ENCODE measurements around the gene KRR1. TPM values are rescaled to one million over a fixed set of nuclear protein-coding genes. Genes with fewer than 3 reads are reported as not detected.
"Not testable (repeated sequence)": the region's sequence is repeated elsewhere in the genome, so short reads cannot be mapped to it uniquely, and the experiment has no call there.

The KRR1 gene
- total and polyA plus RNA-seq, 5 donors = 7.3 to 38.2 (median 31.9) TPM

DNA sequence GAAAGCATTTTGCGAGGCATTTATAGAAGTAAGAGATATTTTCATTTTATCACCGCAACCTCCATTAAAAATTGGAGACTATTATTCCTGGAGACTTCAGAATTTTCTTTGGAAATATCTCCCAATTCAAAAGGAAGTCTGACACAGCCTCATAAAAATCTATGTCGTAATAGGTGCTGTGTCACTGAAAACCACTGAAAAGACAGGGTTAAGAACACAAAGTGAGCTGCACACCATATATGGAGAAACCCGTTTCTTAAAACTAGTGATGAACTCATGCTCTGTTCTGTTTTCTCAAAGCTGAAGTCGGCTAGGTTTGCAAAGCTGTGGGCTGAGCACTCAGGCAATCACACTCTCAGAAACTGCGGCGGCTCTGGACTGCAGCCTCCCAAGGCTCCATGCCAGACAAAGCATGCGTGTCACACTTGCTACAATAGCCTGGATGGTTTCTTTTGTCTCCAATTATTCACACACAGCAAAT is 30.9 kb downstream of the KRR1 start, which contains the start of gene GLIPR1:
GLIPR1 (plus strand) TSS at position 287 of the 481 bp plus-strand sequence; CDS start at position 413, 126 bp downstream.
- no peaks in the 10 kb centered on the region for H3K9me3 ChIP-seq (ENCODE audit: control insufficient read depth, low read length)
- H3K27me3 ChIP-seq (ENCODE audit: control insufficient read depth, insufficient read depth) = no peaks in the 10 kb centered on the region
- H3K4me1 ChIP-seq (ENCODE audit: control insufficient read depth, insufficient read depth, low read length) = peaks cover 2% of the 10 kb centered on the region
- 25% methylated on average over 8 of the region's 8 CpGs for WGBS
- ATAC-seq (peak; percentile 95 to 96), DNase-seq (peak; percentile 82 to 87 (median 83))
- intact Hi-C loops (cut with DNase I) = loop anchor here in 2 of 4 donors (10.0 kb wide), 2 partner anchors 86 to 96 kb away; partner anchors contain the start of gene GLIPR1L2 (in 1 of the 2)
- peak within 1 kb of the TSS; percentile 60 for H3K4me3 ChIP-seq (ENCODE audit: low read length)
- no peak within 1 kb of the TSS for H3K27ac ChIP-seq (ENCODE audit: low read length)

DNA sequence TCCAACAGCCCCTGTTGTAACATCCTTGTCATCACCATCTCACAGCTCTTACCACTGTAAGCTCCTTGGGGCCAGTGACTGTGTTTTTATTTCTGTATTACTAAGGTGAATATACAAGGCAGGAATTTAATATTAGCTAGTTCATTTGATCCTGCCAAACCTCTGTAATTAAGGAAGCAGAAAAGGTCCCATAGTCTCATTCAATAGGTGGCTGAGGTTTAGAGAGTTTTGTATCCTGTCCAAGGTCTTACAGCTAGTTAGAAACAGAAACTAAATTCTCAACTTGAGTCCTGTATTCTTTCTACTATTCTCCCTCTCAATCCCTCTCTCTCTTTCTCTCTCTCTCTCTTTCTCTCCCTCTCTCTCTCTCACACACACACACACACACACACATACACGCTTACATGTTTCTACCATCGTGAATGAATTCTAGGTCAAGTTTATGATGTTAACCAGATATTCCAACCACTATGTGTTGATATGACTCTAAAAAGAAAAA is 31.4 kb downstream of the KRR1 start:
- ATAC-seq (peak; percentile 34 to 50), DNase-seq (no peak)
- Histone ChIP-seq H3K27me3 (ENCODE audit: control insufficient read depth, insufficient read depth) (no peaks in the 10 kb centered on the region), H3K4me3 (ENCODE audit: low read length) (peak overlapping the region; percentile 60), H3K27ac (ENCODE audit: low read length) (no peak overlapping the region), H3K4me1 (ENCODE audit: control insufficient read depth, insufficient read depth, low read length) (peaks cover 2% of the 10 kb centered on the region), H3K9me3 (ENCODE audit: control insufficient read depth, low read length) (no peaks in the 10 kb centered on the region)
- intact Hi-C loops (cut with DNase I) = loop anchor here in 2 of 4 donors (10.0 kb wide), 2 partner anchors 85 to 95 kb away; partner anchors contain the start of gene GLIPR1L2 (in 1 of the 2)
- WGBS = 36% methylated on average over 2 of the region's 2 CpGs

DNA sequence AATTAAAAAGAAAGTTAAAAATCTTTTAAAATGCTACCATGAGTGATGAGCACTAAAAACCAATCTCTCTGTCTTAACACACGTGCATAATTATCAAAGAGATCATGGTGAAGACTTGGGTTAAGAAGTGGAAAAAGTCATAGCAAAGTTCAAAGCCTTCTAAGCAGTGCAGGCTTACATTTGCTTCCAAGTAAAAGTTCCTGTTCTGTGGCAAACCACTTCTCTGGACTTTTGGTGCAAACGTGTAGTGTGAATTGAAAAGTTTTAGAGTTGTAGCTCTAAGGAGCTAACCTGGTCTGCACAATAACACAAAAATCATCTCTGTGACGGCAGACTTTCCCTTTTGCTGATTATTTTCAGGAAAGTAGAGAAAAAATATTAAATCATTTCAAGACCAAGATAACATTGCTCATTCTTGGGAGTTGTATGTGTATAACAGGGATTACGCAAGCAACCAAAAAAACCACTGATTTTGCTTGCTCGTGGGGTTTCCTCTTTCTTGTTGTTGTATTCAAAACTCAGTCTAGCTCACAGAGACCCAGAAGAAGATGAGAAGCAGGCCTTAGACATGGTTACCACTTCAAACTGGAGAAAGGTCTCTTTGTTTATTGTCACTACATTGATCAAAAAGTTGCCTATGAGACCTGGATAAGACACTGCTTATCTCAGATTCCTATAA is 33.2 kb downstream of the KRR1 start:
- WGBS = 48% methylated on average over 5 of the region's 5 CpGs

DNA sequence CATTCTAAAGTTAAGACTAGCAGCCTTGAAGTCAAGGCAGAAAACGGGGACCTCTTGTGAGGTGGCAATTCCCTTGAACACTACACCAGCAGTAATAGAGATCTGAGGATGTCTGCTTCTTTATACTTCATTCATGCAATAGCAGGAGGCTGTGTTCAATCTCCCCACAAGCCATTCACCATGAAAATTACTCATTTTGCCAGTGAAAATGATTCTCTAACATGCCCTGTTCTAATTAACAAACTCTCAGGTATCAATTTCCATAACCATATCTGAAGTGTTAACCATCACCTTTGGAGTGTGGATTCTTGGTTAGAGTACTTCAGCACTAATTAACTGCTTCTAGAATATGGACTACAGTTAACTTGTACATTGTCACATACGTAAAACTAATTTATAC is 34.3 kb downstream of the KRR1 start:
- 83% methylated on average over 2 of the region's 2 CpGs for WGBS
- DNase-seq (no peak), ATAC-seq (no peak)
- H3K27me3 ChIP-seq (ENCODE audit: control insufficient read depth, insufficient read depth) = no peaks in the 10 kb centered on the region
- H3K4me3 ChIP-seq (ENCODE audit: low read length) = no peak overlapping the region
- peaks cover 2% of the 10 kb centered on the region for H3K4me1 ChIP-seq (ENCODE audit: control insufficient read depth, insufficient read depth, low read length)
- intact Hi-C loops (cut with DNase I) = no loop called here
- no peak overlapping the region for H3K27ac ChIP-seq (ENCODE audit: low read length)
- no peaks in the 10 kb centered on the region for H3K9me3 ChIP-seq (ENCODE audit: control insufficient read depth, low read length)

More for the DNA sequence above, 33.2 kb downstream of the KRR1 start:
- H3K27ac ChIP-seq (ENCODE audit: low read length) = no peak overlapping the region
- no peak overlapping the region for H3K4me3 ChIP-seq (ENCODE audit: low read length)
- intact Hi-C loops (cut with DNase I) = no loop called here
- ATAC-seq (no peak), DNase-seq (no peak)
- peaks cover 2% of the 10 kb centered on the region for H3K4me1 ChIP-seq (ENCODE audit: control insufficient read depth, insufficient read depth, low read length)
- H3K9me3 ChIP-seq (ENCODE audit: control insufficient read depth, low read length) = no peaks in the 10 kb centered on the region
- H3K27me3 ChIP-seq (ENCODE audit: control insufficient read depth, insufficient read depth) = no peaks in the 10 kb centered on the region

DNA sequence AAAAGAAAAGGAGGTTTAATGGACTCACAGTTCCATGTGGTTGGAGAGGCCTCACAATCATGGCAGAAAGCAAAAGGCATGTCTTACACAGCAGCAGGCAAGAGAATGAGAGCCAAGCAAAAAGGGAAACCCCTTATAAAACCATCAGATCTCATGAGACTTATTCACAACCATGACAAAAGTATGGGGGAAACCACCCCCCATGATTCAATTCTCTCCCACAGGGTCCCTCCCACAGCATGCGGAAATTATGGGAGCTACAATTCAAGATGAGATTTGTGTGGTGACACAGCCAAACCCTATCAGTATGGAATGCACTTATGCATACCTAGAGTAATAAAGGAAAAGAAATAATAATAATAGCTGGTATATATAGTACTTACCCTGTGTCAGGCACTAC is 35.3 kb downstream of the KRR1 start:
- intact Hi-C loops (cut with DNase I) = no loop called here
- Histone ChIP-seq H3K27ac (ENCODE audit: low read length) (no peak overlapping the region), H3K9me3 (ENCODE audit: control insufficient read depth, low read length) (no peaks in the 10 kb centered on the region), H3K27me3 (ENCODE audit: control insufficient read depth, insufficient read depth) (no peaks in the 10 kb centered on the region), H3K4me3 (ENCODE audit: low read length) (no peak overlapping the region), H3K4me1 (ENCODE audit: control insufficient read depth, insufficient read depth, low read length) (peaks cover 2% of the 10 kb centered on the region)
- WGBS = 91% methylated on average over 1 of the region's 1 CpG
- ATAC-seq = no peak
- no peak for DNase-seq

DNA sequence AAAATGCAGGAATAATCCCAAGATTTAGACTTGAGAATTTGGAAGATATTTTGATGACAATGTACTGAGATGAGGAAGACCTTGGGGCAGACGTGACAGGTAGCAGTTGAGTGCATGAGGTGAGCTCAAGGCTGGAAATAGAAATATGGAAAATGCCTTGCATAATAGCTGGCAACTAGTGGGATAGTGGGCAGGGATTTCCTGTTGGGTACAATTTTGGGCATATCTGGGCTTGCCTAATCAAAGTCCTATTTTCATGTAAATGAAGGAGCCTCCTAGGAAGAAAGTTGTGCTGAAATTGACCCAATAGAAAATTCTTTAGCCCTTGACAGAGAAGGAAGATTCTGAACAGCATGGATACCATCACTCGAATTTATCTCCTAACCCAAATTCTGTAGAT is 37.3 kb downstream of the KRR1 start:
- DNase-seq = no peak
- no peak overlapping the region for H3K27ac ChIP-seq (ENCODE audit: low read length)
- WGBS = 61% methylated on average over 2 of the region's 2 CpGs
- no peak overlapping the region for H3K4me3 ChIP-seq (ENCODE audit: low read length)
- H3K27me3 ChIP-seq (ENCODE audit: control insufficient read depth, insufficient read depth) = no peaks in the 10 kb centered on the region
- H3K4me1 ChIP-seq (ENCODE audit: control insufficient read depth, insufficient read depth, low read length) = no peaks in the 10 kb centered on the region
- intact Hi-C loops (cut with DNase I) = no loop called here
- H3K9me3 ChIP-seq (ENCODE audit: control insufficient read depth, low read length) = no peaks in the 10 kb centered on the region
- no peak for ATAC-seq

DNA sequence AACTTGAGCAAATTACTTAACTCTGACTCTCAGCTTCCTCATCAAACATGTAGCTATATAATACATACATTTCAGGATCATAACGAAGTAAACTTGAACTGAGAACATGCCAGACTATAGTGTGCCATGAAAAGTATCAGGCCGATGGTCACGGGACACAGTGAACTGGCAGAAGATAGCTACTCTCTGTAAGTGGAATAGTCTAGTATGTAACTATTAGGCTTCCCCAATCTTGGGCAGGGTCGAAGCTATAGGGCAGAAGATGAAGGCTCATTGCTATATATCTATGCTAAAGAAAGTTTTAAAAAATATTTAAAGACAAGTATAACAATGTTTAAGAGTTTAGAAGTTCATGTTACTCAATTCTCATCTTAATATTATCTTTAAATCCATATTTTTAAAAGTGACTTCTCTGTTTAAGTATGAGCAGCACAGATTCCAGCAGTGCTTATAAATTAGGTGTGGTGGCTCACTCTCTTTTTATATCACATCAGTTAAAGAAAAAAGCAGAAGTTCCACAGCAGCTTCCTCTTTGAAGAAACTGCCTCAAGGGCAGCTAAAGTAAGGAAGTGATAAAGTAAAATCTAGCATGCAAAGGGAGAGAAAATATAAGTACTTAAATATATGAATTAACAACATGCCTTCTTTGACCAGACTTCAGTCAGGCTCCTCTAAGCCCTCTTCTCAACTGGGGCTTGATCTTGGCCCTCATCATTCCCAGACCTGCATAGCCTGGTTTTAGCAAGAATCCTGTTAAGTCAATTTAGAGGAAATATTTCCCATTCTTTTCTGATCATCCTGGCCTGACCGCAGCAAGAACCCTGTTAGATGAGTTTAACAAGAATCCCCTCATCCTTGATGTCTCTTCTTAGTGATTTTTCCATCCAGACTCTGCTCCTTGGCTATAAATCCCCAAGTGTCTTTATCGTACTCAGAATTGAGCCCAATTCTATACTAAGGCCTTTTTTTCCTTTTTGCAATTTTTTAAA is 39.2 kb downstream of the KRR1 start:
- intact Hi-C loops (cut with DNase I) = no loop called here
- H3K4me3 ChIP-seq (ENCODE audit: low read length) = no peak overlapping the region
- H3K4me1 ChIP-seq (ENCODE audit: control insufficient read depth, insufficient read depth, low read length) = no peaks in the 10 kb centered on the region
- H3K27ac ChIP-seq (ENCODE audit: low read length) = no peak overlapping the region
- no peaks in the 10 kb centered on the region for H3K9me3 ChIP-seq (ENCODE audit: control insufficient read depth, low read length)
- ATAC-seq (no peak), DNase-seq (no peak)
- 82% methylated on average over 6 of the region's 6 CpGs for WGBS
- no peaks in the 10 kb centered on the region for H3K27me3 ChIP-seq (ENCODE audit: control insufficient read depth, insufficient read depth)

DNA sequence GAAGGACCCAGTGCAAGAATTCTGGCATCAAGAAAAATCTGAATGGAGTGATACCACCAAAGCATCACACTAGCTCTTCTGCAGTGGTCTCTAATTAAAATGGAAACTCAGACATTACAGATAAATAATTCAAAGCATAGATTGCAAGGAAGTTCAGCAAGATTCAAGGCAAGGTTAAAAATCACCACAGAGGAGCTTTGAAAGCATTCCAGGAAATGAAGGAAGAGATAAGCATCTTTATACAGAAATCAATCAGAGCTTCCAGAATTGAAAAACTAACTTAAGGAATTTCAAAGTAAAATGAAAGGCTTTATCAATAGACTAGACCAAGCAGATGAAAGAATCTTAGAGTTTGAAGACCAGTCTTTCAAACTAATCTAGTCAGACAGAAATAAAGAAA is 51.2 kb downstream of the KRR1 start:
- Histone ChIP-seq H3K27me3 (ENCODE audit: control insufficient read depth, insufficient read depth) (no peaks in the 10 kb centered on the region), H3K4me1 (ENCODE audit: control insufficient read depth, insufficient read depth, low read length) (no peaks in the 10 kb centered on the region), H3K27ac (ENCODE audit: low read length) (no peak overlapping the region), H3K4me3 (ENCODE audit: low read length) (no peak overlapping the region), H3K9me3 (ENCODE audit: control insufficient read depth, low read length) (no peaks in the 10 kb centered on the region)
- intact Hi-C loops (cut with DNase I) = no loop called here
- ATAC-seq = no peak
- DNase-seq = no peak

DNA sequence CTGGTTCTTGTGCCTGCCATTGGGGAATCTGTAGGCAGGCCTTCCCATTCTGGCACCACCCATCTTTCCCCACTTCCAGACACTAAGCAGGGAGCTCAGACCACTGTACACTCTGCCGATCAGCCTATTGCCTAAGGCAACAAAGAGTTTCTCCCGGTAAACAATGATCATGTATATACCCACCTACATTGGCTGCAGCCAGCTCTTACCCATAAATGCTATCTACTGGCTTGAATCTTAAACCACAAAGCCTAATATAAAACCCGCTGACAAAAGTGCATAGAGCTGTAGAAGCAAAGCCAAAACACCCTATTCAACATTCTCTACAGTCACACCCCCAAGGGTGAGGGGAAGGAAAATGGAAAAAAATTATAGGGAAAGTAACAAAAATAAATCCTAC is 51.7 kb downstream of the KRR1 start:
- 90% methylated on average over 3 of the region's 3 CpGs for WGBS
- Histone ChIP-seq H3K4me1 (ENCODE audit: control insufficient read depth, insufficient read depth, low read length) (no peaks in the 10 kb centered on the region), H3K27me3 (ENCODE audit: control insufficient read depth, insufficient read depth) (no peaks in the 10 kb centered on the region), H3K27ac (ENCODE audit: low read length) (no peak overlapping the region), H3K4me3 (ENCODE audit: low read length) (no peak overlapping the region), H3K9me3 (ENCODE audit: control insufficient read depth, low read length) (no peaks in the 10 kb centered on the region)
- ATAC-seq (no peak), DNase-seq (no peak)
- intact Hi-C loops (cut with DNase I) = no loop called here

DNA sequence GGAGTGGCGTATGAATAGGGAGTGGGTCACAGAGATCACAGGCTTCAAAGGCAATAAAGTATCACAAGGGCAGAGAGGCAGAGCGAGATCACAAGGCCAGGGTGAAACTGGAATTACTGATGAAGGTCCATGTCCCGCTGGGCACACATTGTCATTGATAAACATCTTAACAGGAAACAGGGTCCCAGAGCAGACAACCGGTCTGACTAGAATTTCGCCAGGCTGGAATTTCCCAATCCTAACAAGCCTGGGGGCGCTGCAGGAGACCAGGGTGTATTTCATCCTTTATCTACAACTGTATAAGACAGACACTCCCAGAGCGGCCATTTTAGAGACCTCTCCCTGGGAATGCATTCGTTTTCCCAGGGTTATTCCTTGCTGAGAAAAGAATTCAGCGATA is 53.5 kb downstream of the KRR1 start:
- intact Hi-C loops (cut with DNase I); H3K27ac ChIP-seq (ENCODE audit: low read length); H3K9me3 ChIP-seq (ENCODE audit: control insufficient read depth, low read length); H3K4me1 ChIP-seq (ENCODE audit: control insufficient read depth, insufficient read depth, low read length); H3K27me3 ChIP-seq (ENCODE audit: control insufficient read depth, insufficient read depth); ATAC-seq; DNase-seq; H3K4me3 ChIP-seq (ENCODE audit: low read length): not testable (repeated sequence)
- WGBS = 75% methylated on average over 9 of the region's 9 CpGs

DNA sequence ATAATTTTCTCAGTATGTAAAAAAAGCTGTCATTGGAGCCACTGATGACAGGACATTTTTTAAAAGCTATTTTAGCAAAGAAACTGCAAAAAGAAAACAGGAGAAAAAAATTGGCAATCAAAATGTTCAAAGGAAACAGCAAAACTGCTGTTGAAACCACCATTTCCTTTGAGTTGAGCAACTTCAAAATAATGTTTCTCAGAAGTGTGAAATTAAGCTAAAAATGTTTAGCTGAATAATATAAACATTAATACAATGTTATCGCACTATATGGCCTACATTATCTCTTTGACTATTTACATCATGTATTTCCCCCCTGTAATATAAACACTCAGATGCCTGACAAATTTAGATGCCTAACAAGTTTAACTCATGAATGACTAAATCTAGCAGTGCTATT is 54.2 kb downstream of the KRR1 start:
- no peaks in the 10 kb centered on the region for H3K27me3 ChIP-seq (ENCODE audit: control insufficient read depth, insufficient read depth)
- no peak for DNase-seq
- no peaks in the 10 kb centered on the region for H3K4me1 ChIP-seq (ENCODE audit: control insufficient read depth, insufficient read depth, low read length)
- no peak overlapping the region for H3K27ac ChIP-seq (ENCODE audit: low read length)
- no peak for ATAC-seq
- intact Hi-C loops (cut with DNase I) = no loop called here
- no peaks in the 10 kb centered on the region for H3K9me3 ChIP-seq (ENCODE audit: control insufficient read depth, low read length)
- H3K4me3 ChIP-seq (ENCODE audit: low read length) = no peak overlapping the region
- WGBS = 69% methylated on average over 1 of the region's 1 CpG
